ENCODE results near the gene DAAM1.

DAAM1 gene

DNA sequence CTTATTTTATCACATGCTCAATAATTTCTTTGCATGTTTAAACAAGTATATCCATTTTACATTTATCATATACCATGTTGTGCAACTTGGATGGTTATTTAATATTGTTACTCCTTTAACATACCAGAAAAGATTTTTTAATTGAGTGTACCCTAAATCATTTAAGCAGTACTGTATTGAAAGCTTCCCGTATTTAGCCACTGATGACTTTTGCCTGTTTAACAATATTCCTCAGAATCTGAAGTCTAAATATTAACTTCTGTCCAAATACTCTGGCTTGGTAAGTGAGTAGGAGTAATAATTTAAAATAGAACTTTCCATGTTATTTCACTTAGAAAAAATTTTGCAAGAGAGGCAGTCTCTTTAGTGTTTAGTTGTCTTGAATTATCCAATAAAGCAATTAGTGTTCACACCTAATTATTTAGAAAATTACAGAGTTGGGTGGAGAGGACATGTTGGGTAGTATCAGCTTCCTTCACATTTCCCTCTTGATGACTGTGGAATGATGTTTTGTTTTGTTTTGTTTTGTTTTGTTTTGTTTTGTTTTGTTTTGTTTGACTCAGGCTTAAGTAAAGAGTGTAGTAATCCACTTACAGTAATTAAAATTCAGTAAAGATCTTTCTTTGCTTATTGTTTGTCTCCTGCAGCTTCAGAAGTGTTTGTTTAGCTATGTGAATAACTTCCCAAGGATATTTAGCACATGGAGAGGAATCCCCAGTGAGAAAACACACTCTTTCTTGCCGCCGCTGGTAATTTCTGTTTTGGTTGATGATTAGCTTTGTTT is 59.5 kb downstream of the DAAM1 start:
- H3K4me3 ChIP-seq, result no peak overlapping the region
- DNase-seq, result no peak
- peak overlapping the region in 1 of 2 donors; percentile 18 for H3K27ac ChIP-seq
- H3K27me3 ChIP-seq, result no peaks in the 10 kb centered on the region
- intact Hi-C loops (cut with DNase I; ENCODE audit: low total_unique reads), result no loop called here
- H3K4me1 ChIP-seq, result peaks cover 0 to 45% (median 14%) of the 10 kb centered on the region in 4 donors
- TF ChIP-seq CTCF (IDR thresholded peaks at IDR 0.05), result no peak
- H3K36me3 ChIP-seq, result no peaks in the 10 kb centered on the region
- H3K9me3 ChIP-seq, result no peaks in the 10 kb centered on the region

DNA sequence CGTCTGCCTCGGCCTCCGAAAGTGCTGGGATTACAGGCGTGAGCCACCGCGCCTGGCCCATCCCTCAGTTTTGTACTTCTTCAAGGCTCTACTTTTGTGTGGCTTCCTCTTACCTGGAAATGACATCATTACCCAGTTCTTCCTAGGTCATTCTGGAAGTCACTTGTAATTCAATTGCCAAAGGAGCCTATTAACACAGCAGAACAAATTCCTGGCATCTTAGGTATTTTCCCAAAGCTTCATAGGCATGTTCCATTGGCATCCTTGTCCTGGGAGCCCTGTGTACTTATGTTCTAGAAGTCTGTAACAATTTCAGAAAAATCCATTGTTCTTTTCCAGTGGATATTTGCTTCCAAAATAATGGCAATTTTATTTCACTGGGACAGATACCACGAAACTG is 60.6 kb downstream of the DAAM1 start:
- H3K4me1 ChIP-seq, result peaks cover 0 to 52% (median 20%) of the 10 kb centered on the region in 4 donors
- no peaks in the 10 kb centered on the region for H3K9me3 ChIP-seq
- no peak overlapping the region for H3K27ac ChIP-seq
- no peak for TF ChIP-seq CTCF (IDR thresholded peaks at IDR 0.05)
- no peak for DNase-seq
- no peak overlapping the region for H3K4me3 ChIP-seq
- H3K36me3 ChIP-seq, result no peaks in the 10 kb centered on the region
- intact Hi-C loops (cut with DNase I; ENCODE audit: low total_unique reads), result no loop called here
- no peaks in the 10 kb centered on the region for H3K27me3 ChIP-seq

GRCh38 chr14:59251811-59252771 is 63.6 kb downstream of the DAAM1 start:
- Histone ChIP-seq H3K27me3 (no peaks in the 10 kb centered on the region), H3K9me3 (no peaks in the 10 kb centered on the region), H3K4me1 (peaks cover 0 to 83% (median 36%) of the 10 kb centered on the region in 4 donors), H3K27ac (peak overlapping the region in 1 of 2 donors; percentile 72), H3K4me3 (no peak overlapping the region), H3K36me3 (no peaks in the 10 kb centered on the region)
- intact Hi-C loops (cut with DNase I; ENCODE audit: low total_unique reads), result no loop called here
- TF ChIP-seq CTCF (IDR thresholded peaks at IDR 0.05), result no peak
- DNase-seq, result no peak

- Histone ChIP-seq H3K27ac (peak overlapping the region; percentile 72 to 79), H3K9me3 (no peaks in the 10 kb centered on the region), H3K36me3 (no peaks in the 10 kb centered on the region), H3K27me3 (no peaks in the 10 kb centered on the region), H3K4me3 (no peak overlapping the region), H3K4me1 (peaks cover 0 to 83% (median 40%) of the 10 kb centered on the region in 4 donors)
- TF ChIP-seq CTCF (IDR thresholded peaks at IDR 0.05), result no peak
- intact Hi-C loops (cut with DNase I; ENCODE audit: low total_unique reads), result no loop called here
- no peak for DNase-seq
These were observed 64.5 kb downstream of the DAAM1 start for GRCh38 chr14:59252772-59253500.

DNA sequence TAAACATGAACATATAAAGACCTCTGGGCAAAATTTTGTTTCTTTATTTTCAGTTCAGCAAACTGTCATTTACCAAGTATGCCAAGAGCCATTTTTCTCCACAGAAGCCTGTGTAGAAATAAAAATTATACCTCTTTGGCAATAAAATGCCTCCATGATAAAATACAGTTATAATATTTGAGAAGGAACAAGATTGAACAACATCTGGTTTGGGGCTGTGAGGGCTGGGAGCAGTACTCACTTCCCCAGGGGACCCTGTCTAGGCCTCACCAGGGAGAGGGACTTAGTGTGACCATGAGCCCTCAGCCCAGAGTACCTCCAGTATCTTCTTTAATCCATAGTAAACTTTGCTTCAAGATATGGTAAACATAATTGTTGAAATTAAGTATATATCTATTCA is 65.1 kb downstream of the DAAM1 start:
- H3K4me1 ChIP-seq, result peaks cover 0 to 83% (median 37%) of the 10 kb centered on the region in 4 donors
- DNase-seq, result no peak
- no peak overlapping the region for H3K4me3 ChIP-seq
- no peaks in the 10 kb centered on the region for H3K36me3 ChIP-seq
- intact Hi-C loops (cut with DNase I; ENCODE audit: low total_unique reads), result no loop called here
- H3K27ac ChIP-seq, result peak overlapping the region; percentile 72 to 79
- no peaks in the 10 kb centered on the region for H3K27me3 ChIP-seq
- no peak for TF ChIP-seq CTCF (IDR thresholded peaks at IDR 0.05)
- H3K9me3 ChIP-seq, result no peaks in the 10 kb centered on the region

Measured in tibial artery (tissue), 4 donors.